ENCODE measurements around the gene CTNNBIP1. TPM values are rescaled to one million over a fixed set of nuclear protein-coding genes. Genes with fewer than 3 reads are reported as not detected.

CTNNBIP1 gene
- total and polyA plus RNA-seq, 9 of the 15 experiments (the other 6 are each of a cell fraction or from before 2014, with no cell fraction given) = 0.65 to 29.2 (median 14.7) TPM

DNA sequence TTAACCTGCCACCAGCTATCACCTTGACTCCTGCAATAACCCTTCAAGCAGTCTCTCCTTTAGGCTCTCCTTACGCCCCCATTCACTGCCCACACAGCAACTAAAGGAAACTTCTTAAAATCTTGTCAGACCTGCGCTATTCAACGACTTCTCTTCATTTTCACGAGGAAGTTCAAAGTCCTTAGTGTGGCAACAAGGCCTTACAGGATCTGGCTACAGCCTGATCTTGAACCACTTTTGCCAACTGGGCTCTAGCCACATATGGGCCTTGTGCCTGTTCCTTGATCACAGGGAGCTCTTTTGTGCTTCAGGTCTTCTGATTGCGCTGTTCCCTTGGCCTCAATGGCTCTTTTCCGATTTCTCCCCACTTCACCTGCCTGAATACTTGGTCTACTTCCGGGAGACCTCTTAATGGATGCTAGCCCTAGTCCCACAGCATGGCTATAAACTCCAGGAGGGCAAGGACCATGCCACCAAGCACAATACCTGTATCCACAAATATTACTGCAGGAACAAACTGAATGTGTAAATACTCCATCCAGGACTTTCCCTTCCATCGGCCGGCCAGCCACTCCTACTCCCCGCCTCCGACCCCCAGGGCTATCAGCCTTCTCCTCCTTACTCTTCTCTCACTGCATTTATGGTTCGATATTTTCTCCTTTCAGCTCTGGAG, 2.3 kb upstream of the CTNNBIP1 start (continued):
- TF ChIP-seq, protein P1, sequence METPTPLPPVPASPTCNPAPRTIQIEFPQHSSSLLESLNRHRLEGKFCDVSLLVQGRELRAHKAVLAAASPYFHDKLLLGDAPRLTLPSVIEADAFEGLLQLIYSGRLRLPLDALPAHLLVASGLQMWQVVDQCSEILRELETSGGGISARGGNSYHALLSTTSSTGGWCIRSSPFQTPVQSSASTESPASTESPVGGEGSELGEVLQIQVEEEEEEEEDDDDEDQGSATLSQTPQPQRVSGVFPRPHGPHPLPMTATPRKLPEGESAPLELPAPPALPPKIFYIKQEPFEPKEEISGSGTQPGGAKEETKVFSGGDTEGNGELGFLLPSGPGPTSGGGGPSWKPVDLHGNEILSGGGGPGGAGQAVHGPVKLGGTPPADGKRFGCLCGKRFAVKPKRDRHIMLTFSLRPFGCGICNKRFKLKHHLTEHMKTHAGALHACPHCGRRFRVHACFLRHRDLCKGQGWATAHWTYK (CRISPR knock-in tag; IDR thresholded peaks at IDR 0.05) = peak; percentile 33; the same call in 1 of the 2 replicates
- TF ChIP-seq RHOXF2B (CRISPR knock-in tag; conservative IDR thresholded peaks at IDR 0.05) (no peak), ARHGAP35 (IDR thresholded peaks at IDR 0.05; ENCODE audit: partially characterized antibody) (no peak), PURB (CRISPR knock-in tag; IDR thresholded peaks at IDR 0.05; ENCODE audit: low read depth) (no peak), YY1 (IDR thresholded peaks at IDR 0.05; ENCODE audit: borderline replicate concordance in 1 of 3, control insufficient read depth in 1 of 3, extremely low read depth in 1 of 3, insufficient read depth in 3 of 3, insufficient read length in 1 of 3, insufficient replicate concordance in 2 of 3, low read depth in 1 of 3, low read length in 2 of 3) (no peak), BCL6 (CRISPR knock-in tag; IDR thresholded peaks at IDR 0.05) (no peak), ZNF12 (CRISPR knock-in tag; IDR thresholded peaks at IDR 0.05) (no peak)
- TF ChIP-seq, protein P2, sequence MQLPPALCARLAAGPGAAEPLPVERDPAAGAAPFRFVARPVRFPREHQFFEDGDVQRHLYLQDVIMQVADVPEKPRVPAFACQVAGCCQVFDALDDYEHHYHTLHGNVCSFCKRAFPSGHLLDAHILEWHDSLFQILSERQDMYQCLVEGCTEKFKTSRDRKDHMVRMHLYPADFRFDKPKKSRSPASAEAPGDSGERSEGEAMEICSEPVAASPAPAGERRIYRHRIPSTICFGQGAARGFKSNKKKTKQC (CRISPR knock-in tag; IDR thresholded peaks at IDR 0.05) = no peak
- TF ChIP-seq, protein P3, sequence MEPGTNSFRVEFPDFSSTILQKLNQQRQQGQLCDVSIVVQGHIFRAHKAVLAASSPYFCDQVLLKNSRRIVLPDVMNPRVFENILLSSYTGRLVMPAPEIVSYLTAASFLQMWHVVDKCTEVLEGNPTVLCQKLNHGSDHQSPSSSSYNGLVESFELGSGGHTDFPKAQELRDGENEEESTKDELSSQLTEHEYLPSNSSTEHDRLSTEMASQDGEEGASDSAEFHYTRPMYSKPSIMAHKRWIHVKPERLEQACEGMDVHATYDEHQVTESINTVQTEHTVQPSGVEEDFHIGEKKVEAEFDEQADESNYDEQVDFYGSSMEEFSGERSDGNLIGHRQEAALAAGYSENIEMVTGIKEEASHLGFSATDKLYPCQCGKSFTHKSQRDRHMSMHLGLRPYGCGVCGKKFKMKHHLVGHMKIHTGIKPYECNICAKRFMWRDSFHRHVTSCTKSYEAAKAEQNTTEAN (CRISPR knock-in tag; IDR thresholded peaks at IDR 0.05) = no peak
- TF ChIP-seq, protein P4, sequence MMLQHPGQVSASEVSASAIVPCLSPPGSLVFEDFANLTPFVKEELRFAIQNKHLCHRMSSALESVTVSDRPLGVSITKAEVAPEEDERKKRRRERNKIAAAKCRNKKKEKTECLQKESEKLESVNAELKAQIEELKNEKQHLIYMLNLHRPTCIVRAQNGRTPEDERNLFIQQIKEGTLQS (IDR thresholded peaks at IDR 0.05) = no peak
- TF ChIP-seq, protein P4 (CRISPR knock-in tag; conservative IDR thresholded peaks at IDR 0.05) = no peak
